ENCODE data around the gene SYNDIG1. TPM values are rescaled to one million over a fixed set of nuclear protein-coding genes. Genes with fewer than 3 reads are reported as not detected.

Gene SYNDIG1
- total RNA-seq, 2 donors from 2014 or later, result 0.73 to 4.5 TPM

DNA sequence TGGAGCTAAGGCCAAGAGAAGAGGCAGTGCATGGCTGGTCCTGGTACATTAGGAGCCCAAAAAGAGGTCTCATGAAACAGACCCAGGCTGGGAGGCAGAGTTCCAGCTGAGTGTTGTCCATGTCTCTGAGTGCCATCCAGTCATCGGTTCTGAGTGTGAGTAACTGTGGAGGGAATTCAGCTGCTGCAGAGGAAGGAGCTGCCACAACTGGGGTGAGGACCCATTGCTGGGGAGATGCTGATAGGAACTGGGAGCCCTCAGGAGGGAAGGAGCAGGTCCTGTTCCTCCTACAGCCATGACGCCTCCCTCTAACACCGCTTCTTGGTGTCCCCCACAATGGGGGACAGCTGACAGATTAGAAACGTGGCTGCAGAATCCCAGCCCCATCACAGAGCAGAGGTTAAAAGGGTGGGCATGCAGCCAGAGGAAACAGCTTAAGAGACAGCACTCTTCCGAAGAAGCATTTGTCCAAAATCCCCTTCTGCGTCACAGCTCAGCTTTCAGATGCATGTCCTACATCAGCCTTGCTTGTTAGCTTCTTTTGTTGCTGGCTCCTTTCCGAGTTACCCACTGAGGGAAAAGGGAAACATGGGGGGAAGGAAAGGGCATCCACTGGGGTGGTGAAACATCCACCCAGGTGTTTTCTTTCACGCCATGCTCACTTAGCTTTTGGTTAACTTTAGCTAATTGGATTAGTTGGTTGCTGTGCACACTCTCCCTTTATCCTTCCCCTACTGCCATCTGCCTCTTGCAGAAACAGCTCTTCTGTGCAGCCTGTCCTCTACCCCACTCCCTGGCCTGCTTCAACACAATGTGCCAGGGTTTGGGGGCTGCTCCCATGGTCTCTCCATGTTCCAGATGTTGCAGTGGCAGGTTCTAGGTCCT, 239.2 kb downstream of the SYNDIG1 start:
- no peak for DNase-seq (ENCODE audit: low spot score)
- no peaks in the 10 kb centered on the region for H3K9me3 ChIP-seq
- intact Hi-C loops (cut with DNase I), result no loop called here
- H3K4me3 ChIP-seq, result no peak overlapping the region
- TF ChIP-seq POLR2AphosphoS5 (IDR thresholded peaks at IDR 0.05) (no peak), POLR2A (IDR thresholded peaks at IDR 0.05) (no peak)
- TF ChIP-seq, protein P1, sequence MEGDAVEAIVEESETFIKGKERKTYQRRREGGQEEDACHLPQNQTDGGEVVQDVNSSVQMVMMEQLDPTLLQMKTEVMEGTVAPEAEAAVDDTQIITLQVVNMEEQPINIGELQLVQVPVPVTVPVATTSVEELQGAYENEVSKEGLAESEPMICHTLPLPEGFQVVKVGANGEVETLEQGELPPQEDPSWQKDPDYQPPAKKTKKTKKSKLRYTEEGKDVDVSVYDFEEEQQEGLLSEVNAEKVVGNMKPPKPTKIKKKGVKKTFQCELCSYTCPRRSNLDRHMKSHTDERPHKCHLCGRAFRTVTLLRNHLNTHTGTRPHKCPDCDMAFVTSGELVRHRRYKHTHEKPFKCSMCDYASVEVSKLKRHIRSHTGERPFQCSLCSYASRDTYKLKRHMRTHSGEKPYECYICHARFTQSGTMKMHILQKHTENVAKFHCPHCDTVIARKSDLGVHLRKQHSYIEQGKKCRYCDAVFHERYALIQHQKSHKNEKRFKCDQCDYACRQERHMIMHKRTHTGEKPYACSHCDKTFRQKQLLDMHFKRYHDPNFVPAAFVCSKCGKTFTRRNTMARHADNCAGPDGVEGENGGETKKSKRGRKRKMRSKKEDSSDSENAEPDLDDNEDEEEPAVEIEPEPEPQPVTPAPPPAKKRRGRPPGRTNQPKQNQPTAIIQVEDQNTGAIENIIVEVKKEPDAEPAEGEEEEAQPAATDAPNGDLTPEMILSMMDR (IDR thresholded peaks at IDR 0.05), result no peak
- WGBS, result 64% methylated on average over 8 of the region's 8 CpGs
- H3K27me3 ChIP-seq (replicated peaks; ENCODE audit: insufficient read depth), result no peaks in the 10 kb centered on the region
- H3K27ac ChIP-seq, result no peak overlapping the region
- no peaks in the 10 kb centered on the region for H3K4me1 ChIP-seq (replicated peaks)
- no peaks in the 10 kb centered on the region for H3K36me3 ChIP-seq

Data from prostate gland (tissue), 2 donors.